Tibial nerve (tissue), 4 donors: ENCODE data around the gene DNAAF5. TPM values are rescaled to one million over a fixed set of nuclear protein-coding genes. Genes with fewer than 3 reads are reported as not detected.

Source experiments
- DNase-seq, 2 donors: peaks; one replicate each; pipeline ENCODE4 v3.0.0-alpha.2; 2019; ENCODE audit warnings: low spot score in 2 of 2
- H3K27ac ChIP-seq, 4 donors: fragments of 200-600 bp; sonication (generic) in 3 of 4; one replicate each; pipeline ENCODE4 v1.5.1; 2017 to 2019; ENCODE audit warnings: mild to moderate bottlenecking in 1 of 4
- H3K27me3 ChIP-seq, 2 donors: fragments of 200-600 bp; sonication (generic) in 1 of 2; one replicate each; pipeline versions ENCODE4 v1.5.1 to v1.6.0; 2017 to 2019
- H3K36me3 ChIP-seq, 3 donors: fragments of 200-600 bp; sonication (generic); one replicate each; pipeline ENCODE4 v1.5.1; 2018 to 2019
- H3K4me1 ChIP-seq, 4 donors: fragments of 200-600 bp; sonication (generic) in 3 of 4; one replicate each; pipeline ENCODE4 v1.5.1; 2017 to 2019
- H3K4me3 ChIP-seq, 4 donors: fragments of 200-600 bp; sonication (generic) in 3 of 4; one replicate each; pipeline ENCODE4 v1.5.1; 2017 to 2019; ENCODE audit warnings: mild to moderate bottlenecking in 1 of 4, moderate library complexity in 1 of 4
- H3K9me3 ChIP-seq, 4 donors: fragments of 200-600 bp; sonication (generic) in 3 of 4; one replicate each; pipeline ENCODE4 v1.5.1; 2017 to 2019
- CTCF ChIP-seq, 5 experiments: fragments of 200-600 bp in 3 of 5; fragments of 450-650 bp in 2 of 5; sonication (generic) in 3 of 5; IDR thresholded peaks; one replicate each; pipeline ENCODE4 v1.5.1; 2016 to 2019; ENCODE audit warnings: antibody characterized with exemption in 5 of 5, mild to moderate bottlenecking in 3 of 5, moderate library complexity in 2 of 5
- EP300 ChIP-seq, 2 donors: sonication (generic); formaldehyde crosslinking; IDR thresholded peaks; one replicate each; pipeline ENCODE4 v1.6.1; 2017; ENCODE audit warnings: antibody characterized with exemption in 2 of 2, mild to moderate bottlenecking in 1 of 2
- POLR2A ChIP-seq, 2 donors: fragments of 450-650 bp; IDR thresholded peaks; one replicate each; pipeline ENCODE4 v1.6.1; 2017; ENCODE audit warnings: antibody characterized with exemption in 2 of 2, mild to moderate bottlenecking in 2 of 2, moderate library complexity in 2 of 2
- WGBS, 2 donors: methylation state at CpG; one replicate each; pipeline ENCODE4 v1.1.5; 2018; 5-methylcytosine and 5-hydroxymethylcytosine counted together
- total RNA-seq, 4 donors: library from RNA; depleted of rRNA; stranded (reverse); fragments of >200 nt; gene quantifications; one replicate each; pipeline ENCODE4 v1.1.0, GENCODE V29; 2016

The DNAAF5 gene
- total RNA-seq, 4 donors from 2014 or later, result 26.0 to 56.7 (median 41.6) TPM

DNA sequence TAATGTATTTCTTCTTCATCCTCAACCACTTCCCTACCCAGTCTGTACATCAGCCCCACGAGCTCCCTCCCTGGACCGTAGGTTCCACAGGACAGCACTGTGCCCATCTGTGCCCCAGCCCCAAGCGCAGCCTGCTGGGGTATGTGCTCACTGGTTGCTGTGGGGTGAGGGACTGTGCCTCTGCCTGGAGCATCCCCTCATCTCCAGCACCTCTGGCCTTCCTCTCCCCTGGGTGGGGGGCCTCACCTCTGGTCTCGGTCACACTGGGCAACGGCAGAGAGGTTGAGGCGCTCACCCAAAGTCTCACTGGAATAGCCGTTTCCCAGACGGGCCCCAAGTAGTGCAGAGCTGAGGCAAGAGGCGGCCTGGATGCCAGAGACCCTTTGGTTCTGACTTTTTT is 2.1 kb downstream of the DNAAF5 start:
- no peak overlapping the region for H3K4me3 ChIP-seq
- TF ChIP-seq EP300 (IDR thresholded peaks at IDR 0.05), result no peak
- 78 to 82% methylated on average over 9 of the region's 9 CpGs for WGBS, 2 donors
- no peaks in the 10 kb centered on the region for H3K27me3 ChIP-seq
- peaks cover 0 to 52% (median 0%) of the 10 kb centered on the region in 3 donors for H3K36me3 ChIP-seq
- peaks cover 0 to 35% (median 12%) of the 10 kb centered on the region in 4 donors for H3K4me1 ChIP-seq
- no peak overlapping the region for H3K27ac ChIP-seq
- peaks cover 0 to under 1% (median 0%) of the 10 kb centered on the region in 4 donors for H3K9me3 ChIP-seq
- no peak for DNase-seq

DNA sequence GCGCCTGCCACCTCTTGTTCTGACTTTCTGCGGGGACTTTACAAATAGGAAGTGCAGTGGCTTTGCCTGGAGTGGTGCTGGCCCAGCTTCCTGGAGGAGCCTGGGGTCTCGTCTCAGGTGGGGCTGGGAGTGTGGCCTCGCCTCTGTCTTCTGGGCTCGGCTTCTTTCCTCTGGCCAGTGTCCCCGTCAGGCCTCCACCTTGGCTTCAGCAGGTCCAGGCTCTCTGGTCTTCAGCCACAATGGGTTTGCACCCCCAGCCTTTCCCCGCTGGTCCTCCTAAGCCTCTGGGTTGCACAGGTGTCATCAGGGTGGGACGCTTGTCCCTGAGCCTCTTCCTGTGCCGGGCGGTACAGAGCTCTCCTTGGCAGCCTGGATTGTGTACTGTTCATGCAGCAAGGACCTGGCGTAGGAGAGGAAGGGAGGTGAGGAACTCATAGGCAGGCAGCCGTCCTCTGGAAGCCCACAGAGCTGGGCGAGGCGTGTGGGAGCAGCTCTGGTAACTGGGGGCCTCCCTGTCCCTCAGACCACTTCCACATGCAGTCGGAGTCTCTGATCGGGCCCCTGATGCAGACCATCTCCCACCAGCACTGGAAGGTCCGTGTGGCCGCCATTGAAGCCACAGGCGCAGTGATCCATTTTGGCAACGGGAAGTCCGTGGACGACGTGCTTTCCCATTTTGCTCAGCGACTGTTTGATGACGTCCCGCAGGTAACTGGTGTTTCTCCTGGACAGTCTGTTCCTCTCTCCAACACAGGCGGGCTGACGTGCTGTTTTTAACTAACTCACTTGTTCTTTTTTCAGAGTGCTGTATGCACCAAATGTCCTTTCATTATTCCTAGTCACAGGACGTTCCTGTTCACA is 2.9 kb downstream of the DNAAF5 start:
- H3K27me3 ChIP-seq, result no peaks in the 10 kb centered on the region
- H3K4me3 ChIP-seq, result no peak overlapping the region
- 91% methylated on average over 28 to 29 of the region's 29 CpGs for WGBS, 2 donors
- no peak for DNase-seq
- H3K36me3 ChIP-seq, result peaks cover 0 to 60% (median 0%) of the 10 kb centered on the region in 3 donors
- H3K27ac ChIP-seq, result no peak overlapping the region
- peaks cover 0 to 35% (median 12%) of the 10 kb centered on the region in 4 donors for H3K4me1 ChIP-seq
- TF ChIP-seq POLR2A (IDR thresholded peaks at IDR 0.05) (no peak), EP300 (IDR thresholded peaks at IDR 0.05) (no peak), CTCF (IDR thresholded peaks at IDR 0.05) (no peak)
- peaks cover 0 to 9% (median 0%) of the 10 kb centered on the region in 4 donors for H3K9me3 ChIP-seq

DNA sequence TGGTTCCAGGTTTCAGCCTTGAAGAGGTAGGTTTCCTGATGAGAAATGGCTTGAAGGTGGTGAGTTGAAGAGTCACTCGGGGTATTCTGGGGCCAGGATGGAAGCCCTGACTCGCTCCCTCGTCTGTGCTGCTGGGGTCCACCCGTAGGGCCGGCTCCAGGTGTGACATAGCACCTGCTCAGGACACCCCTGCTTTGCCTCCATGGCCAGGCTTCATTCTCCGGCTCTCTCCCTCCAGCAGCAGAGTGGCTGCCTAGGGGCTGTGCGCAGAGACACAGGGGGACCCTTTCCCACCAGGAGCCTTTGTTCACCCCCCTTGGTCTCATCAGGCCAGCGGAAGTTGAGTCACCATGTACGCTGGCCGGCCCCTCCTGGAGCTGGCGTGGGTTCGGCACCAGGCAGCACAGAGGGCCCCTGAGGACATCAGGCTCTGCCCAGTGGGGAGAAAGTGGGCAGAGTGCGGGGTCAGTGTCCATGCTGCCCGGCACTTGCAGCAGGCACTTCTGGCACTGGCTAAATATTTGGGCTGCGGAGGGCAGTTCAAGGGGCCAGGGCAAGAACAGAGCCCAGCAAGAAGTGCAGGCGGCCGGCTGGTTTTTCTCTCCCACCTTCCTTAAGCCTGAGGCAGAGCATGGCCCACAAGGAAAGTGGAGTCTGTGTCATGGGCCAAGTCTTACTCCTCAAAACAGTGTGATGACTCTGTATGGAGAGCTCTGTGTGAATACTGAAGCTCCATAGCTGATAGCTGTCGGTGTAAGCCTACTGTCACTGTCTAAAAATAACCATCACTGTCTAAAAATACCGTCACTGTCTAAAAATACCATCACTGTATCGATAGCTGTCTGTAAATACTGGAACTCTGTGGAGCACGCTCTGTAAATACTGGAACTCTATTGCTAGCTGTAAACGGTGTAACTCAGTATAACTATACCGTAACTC is 4.3 kb downstream of the DNAAF5 start:
- no peak overlapping the region for H3K27ac ChIP-seq
- 76 to 80% methylated on average over 13 to 23 of the region's 23 CpGs for WGBS, 2 donors
- no peaks in the 10 kb centered on the region for H3K27me3 ChIP-seq
- DNase-seq, result no peak
- peaks cover 0 to 72% (median 0%) of the 10 kb centered on the region in 3 donors for H3K36me3 ChIP-seq
- TF ChIP-seq CTCF (IDR thresholded peaks at IDR 0.05) (no peak), POLR2A (IDR thresholded peaks at IDR 0.05) (no peak)
- H3K4me3 ChIP-seq, result no peak overlapping the region
- peaks cover 0 to 31% (median 11%) of the 10 kb centered on the region in 4 donors for H3K4me1 ChIP-seq
- H3K9me3 ChIP-seq, result peaks cover 0 to 19% (median 0%) of the 10 kb centered on the region in 4 donors

DNA sequence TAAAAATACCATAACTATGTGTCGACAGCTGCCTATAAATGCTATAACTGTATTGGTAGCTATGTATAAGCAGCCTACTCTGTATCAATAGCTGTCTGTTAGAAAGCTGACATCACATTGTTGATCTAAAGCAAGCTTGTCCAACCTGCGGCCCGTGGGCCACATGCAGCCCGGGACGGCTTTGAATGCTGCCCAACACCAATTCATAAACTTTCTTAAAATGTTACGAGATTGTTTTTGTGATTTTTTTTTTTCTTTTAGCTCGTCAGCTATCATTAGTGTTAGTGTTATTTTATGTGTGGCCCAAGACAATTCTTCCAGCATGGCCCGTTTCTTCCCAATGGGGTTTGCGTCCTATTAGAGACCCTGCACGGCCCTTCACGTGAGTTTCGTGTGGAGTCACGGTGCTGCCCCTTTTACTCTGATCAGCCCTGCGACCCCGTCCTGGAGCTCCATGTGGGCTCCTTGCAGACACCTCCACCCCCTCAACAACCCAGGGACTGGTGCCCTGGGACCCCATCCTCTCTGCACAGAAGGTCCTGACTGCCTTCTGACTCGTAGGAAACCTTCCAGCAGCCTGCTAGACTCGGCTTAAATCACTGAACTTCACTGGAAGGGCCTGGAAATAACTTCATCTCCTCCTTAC is 5.1 kb downstream of the DNAAF5 start:
- Histone ChIP-seq H3K36me3 (peaks cover 0 to 72% (median 0%) of the 10 kb centered on the region in 3 donors), H3K27ac (no peak overlapping the region), H3K27me3 (no peaks in the 10 kb centered on the region), H3K4me3 (no peak overlapping the region), H3K9me3 (peaks cover 0 to 19% (median 0%) of the 10 kb centered on the region in 4 donors), H3K4me1 (peaks cover 0 to 26% (median 9%) of the 10 kb centered on the region in 4 donors)
- DNase-seq, result no peak
- WGBS, 2 donors, result 84 to 87% methylated on average over 17 of the region's 17 CpGs
- no peak for TF ChIP-seq POLR2A (IDR thresholded peaks at IDR 0.05)
- TF ChIP-seq EP300 (IDR thresholded peaks at IDR 0.05), result no peak
- no peak for TF ChIP-seq CTCF (IDR thresholded peaks at IDR 0.05)

DNA sequence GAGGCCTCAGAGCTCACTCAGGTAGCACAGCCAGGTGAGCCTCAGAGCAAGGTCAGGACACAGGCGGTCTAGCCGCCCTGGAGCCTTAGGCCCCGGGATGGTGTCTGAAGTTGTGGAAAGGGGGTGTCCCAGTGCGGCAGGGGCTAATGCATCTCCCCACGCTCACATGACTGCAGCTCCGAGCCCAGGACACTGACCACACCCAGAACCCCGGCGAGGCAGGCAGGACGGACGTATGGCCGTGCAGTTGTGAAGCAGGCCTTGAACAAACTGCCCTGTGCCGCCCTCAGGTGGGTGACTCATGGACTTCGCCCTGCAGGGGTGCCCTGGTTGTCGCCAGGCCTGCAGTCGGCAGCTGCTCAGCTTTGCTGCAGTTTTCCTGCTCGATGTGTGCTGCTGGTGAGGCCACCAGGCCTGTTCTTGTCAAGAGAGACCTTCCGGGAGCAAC is 5.6 kb downstream of the DNAAF5 start:
- Histone ChIP-seq H3K4me3 (no peak overlapping the region), H3K27me3 (no peaks in the 10 kb centered on the region), H3K4me1 (peaks cover 0 to 26% (median 9%) of the 10 kb centered on the region in 4 donors), H3K9me3 (peaks cover 0 to 19% (median 0%) of the 10 kb centered on the region in 4 donors), H3K27ac (no peak overlapping the region), H3K36me3 (peaks cover 0 to 72% (median 0%) of the 10 kb centered on the region in 3 donors)
- DNase-seq, result no peak
- WGBS, 2 donors, result 63 to 82% methylated on average over 10 to 17 of the region's 17 CpGs
- TF ChIP-seq CTCF (IDR thresholded peaks at IDR 0.05), result no peak
- TF ChIP-seq POLR2A (IDR thresholded peaks at IDR 0.05), result no peak
- no peak for TF ChIP-seq EP300 (IDR thresholded peaks at IDR 0.05)
